Neural crest cell (in vitro differentiated cells): ENCODE data around the gene KRT81. TPM values are rescaled to one million over a fixed set of nuclear protein-coding genes. Genes with fewer than 3 reads are reported as not detected.
"Not testable (repeated sequence)": the region's sequence is repeated elsewhere in the genome, so short reads cannot be mapped to it uniquely, and the experiment has no call there.

Source experiments
- DNase-seq: peaks from one replicate; pipeline ENCODE4 v3.0.0; 2021; ENCODE audit warnings: low read depth, mixed read lengths, low spot score
- H3K27ac Mint-ChIP-seq: one replicate; pipeline ENCODE4 v1.8.0; 2021; ENCODE audit warnings: mild to moderate bottlenecking, mixed read lengths; ENCODE audit not compliant: unreplicated experiment
- H3K27me3 Mint-ChIP-seq: 2 replicates; pipeline ENCODE4 v1.8.0; 2021; ENCODE audit warnings: low read depth, mild to moderate bottlenecking, mixed read lengths
- H3K36me3 Mint-ChIP-seq: 2 replicates; pipeline ENCODE4 v1.8.0; 2021; ENCODE audit warnings: low read depth, mild to moderate bottlenecking, mixed read lengths
- H3K4me1 Mint-ChIP-seq: 2 replicates; pipeline ENCODE4 v1.8.0; 2021; ENCODE audit warnings: mixed read lengths
- H3K4me3 Mint-ChIP-seq: one replicate; pipeline ENCODE4 v1.8.0; 2021; ENCODE audit warnings: mild to moderate bottlenecking, mixed read lengths
- H3K9me3 Mint-ChIP-seq: 2 replicates; pipeline ENCODE4 v1.8.0; 2021; ENCODE audit warnings: mixed read lengths
- total RNA-seq: library from RNA; stranded (reverse); gene quantifications from 2 replicates; pipeline ENCODE4 v1.2.1, GENCODE V29; 2021
- TF ChIP-seq, protein P1 (sequence below): fragments of 200-600 bp; sonication (generic); conservative IDR thresholded peaks from 2 replicates; pipeline ENCODE4 v1.5.0; 2021; ENCODE audit warnings: antibody characterized with exemption, mild to moderate bottlenecking

The KRT81 gene
- total RNA-seq, 1 donor from 2014 or later = not detected

- peaks cover 9% of the 10 kb centered on the region for H3K4me1 Mint-ChIP-seq
- DNase-seq = peak; percentile 69
- peak overlapping the region; percentile 75 for H3K27ac Mint-ChIP-seq
- TF ChIP-seq, protein P1, sequence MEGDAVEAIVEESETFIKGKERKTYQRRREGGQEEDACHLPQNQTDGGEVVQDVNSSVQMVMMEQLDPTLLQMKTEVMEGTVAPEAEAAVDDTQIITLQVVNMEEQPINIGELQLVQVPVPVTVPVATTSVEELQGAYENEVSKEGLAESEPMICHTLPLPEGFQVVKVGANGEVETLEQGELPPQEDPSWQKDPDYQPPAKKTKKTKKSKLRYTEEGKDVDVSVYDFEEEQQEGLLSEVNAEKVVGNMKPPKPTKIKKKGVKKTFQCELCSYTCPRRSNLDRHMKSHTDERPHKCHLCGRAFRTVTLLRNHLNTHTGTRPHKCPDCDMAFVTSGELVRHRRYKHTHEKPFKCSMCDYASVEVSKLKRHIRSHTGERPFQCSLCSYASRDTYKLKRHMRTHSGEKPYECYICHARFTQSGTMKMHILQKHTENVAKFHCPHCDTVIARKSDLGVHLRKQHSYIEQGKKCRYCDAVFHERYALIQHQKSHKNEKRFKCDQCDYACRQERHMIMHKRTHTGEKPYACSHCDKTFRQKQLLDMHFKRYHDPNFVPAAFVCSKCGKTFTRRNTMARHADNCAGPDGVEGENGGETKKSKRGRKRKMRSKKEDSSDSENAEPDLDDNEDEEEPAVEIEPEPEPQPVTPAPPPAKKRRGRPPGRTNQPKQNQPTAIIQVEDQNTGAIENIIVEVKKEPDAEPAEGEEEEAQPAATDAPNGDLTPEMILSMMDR = peak; percentile 50
- H3K36me3 Mint-ChIP-seq = no peaks in the 10 kb centered on the region
- H3K27me3 Mint-ChIP-seq = peaks cover 71% of the 10 kb centered on the region
- H3K4me3 Mint-ChIP-seq = peak overlapping the region; percentile 87
- no peaks in the 10 kb centered on the region for H3K9me3 Mint-ChIP-seq
These were observed 16.8 kb upstream of the KRT81 start for GRCh38 chr12:52307836-52308805.

- H3K4me1 Mint-ChIP-seq = peaks cover 9% of the 10 kb centered on the region
- peak overlapping the region; percentile 0 for H3K4me3 Mint-ChIP-seq
- H3K36me3 Mint-ChIP-seq = no peaks in the 10 kb centered on the region
- TF ChIP-seq, protein P1 = no peak
- no peak overlapping the region for H3K27ac Mint-ChIP-seq
- H3K9me3 Mint-ChIP-seq = no peaks in the 10 kb centered on the region
- H3K27me3 Mint-ChIP-seq = peaks cover 57% of the 10 kb centered on the region
- DNase-seq = no peak
These were observed 15.4 kb upstream of the KRT81 start for GRCh38 chr12:52306731-52307130.

DNA sequence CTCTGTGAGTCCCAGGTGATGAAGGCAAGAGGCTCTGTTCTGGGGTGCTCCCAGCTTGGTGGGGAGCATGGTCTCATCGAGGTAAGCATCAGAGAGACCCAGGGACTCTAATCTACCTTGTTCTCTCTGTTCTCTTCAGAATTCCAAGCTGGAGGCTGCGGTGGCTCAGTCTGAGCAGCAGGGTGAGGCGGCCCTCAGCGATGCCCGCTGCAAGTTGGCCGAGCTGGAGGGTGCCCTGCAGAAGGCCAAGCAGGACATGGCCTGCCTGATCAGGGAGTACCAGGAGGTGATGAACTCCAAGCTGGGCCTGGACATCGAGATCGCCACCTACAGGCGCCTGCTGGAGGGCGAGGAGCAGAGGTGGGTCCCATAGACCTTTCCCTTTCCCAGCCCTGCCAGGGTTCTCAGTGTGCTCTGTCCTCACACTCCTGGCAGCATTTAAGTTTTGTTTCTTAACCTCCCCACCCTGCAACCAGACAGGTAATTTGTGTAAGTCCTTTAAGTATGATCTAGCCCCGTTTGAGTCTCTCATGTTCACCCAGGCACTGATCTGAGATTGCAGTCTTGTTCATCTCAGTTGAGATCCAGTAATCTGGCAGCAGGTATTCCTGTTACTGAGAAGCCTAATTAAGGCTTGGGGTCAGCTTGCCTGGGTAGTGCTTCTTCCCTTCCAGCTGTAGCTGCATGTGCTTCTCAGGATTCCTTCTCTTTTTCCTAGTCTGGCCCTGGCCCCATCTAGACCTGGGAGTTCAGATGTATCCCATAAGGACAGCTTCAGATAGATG lies 14.8 kb upstream of the KRT81 start:
- no peak for DNase-seq
- Mint-ChIP-seq H3K4me1 (peaks cover 9% of the 10 kb centered on the region), H3K9me3 (no peaks in the 10 kb centered on the region), H3K36me3 (no peaks in the 10 kb centered on the region), H3K27me3 (peaks cover 55% of the 10 kb centered on the region), H3K27ac (no peak overlapping the region), H3K4me3 (peak overlapping the region; percentile 0)
- TF ChIP-seq, protein P1 = peak; percentile 40

DNA sequence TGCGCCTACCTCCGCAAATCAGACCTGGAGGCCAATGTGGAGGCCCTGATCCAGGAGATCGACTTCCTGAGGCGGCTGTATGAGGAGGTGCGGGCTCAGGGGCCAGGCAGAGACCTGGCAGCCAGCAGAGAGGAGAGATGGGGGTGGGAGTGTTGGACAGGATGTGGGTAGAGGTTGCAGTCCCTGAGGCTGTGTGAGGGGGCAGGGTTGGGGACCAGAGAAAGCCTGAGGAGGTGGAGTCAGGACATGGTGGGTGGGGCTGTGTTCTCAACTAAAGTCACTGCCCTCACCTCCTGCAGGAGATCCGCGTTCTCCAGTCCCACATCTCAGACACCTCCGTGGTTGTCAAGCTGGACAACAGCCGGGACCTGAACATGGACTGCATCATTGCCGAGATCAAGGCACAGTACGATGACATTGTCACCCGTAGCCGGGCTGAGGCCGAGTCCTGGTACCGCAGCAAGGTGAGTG lies 13.6 kb upstream of the KRT81 start:
- not testable (repeated sequence) for H3K27ac Mint-ChIP-seq, DNase-seq, H3K36me3 Mint-ChIP-seq, H3K4me1 Mint-ChIP-seq, H3K4me3 Mint-ChIP-seq, H3K9me3 Mint-ChIP-seq
- peaks cover 54% of the 10 kb centered on the region for H3K27me3 Mint-ChIP-seq

DNA sequence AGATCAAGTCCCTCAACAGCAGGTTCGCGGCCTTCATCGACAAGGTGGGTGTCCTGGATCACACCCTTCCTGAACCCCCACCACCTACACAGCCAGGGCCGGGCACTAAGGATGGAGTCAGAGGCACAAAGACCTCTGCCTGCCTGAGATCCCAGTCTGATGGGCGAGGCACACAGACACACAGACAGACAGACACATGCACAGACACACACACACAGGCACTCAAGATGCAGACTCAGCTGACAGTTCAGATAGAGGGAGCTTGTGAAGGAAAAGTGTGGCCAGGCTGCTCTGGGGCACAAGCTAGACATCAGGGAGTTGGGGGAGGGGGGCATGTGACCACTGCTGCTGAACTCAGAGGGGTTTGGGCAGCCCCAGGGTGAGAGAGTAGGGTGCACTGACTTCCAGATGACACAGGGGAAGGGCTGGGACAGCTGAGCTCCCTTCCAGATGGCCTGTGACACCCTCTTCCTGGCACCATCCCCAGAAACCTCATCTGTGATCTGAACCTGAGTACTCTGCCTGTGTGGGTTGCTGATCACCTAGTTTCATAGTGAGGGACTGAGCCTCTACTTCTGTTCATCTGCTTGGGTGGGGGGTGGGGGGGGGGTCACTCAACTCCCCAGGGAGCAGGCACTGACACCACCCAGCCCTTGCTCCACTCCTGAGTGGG lies 11.0 kb upstream of the KRT81 start:
- H3K36me3 Mint-ChIP-seq, H3K9me3 Mint-ChIP-seq, DNase-seq, H3K4me1 Mint-ChIP-seq, H3K27ac Mint-ChIP-seq, H3K4me3 Mint-ChIP-seq: not testable (repeated sequence)
- peaks cover 50% of the 10 kb centered on the region for H3K27me3 Mint-ChIP-seq

DNA sequence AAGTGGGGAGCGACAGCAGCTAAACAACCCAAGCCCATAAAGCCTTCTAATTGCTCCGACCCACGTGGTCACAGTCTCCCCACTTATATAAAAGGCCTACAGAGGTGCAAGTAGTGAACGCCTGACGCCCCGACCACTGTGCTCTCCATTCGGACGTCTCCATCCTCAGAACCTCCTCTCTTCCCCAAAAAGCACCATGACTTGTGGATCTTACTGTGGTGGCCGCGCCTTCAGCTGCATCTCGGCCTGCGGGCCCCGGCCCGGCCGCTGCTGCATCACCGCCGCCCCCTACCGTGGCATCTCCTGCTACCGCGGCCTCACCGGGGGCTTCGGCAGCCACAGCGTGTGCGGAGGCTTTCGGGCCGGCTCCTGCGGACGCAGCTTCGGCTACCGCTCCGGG lies 10.4 kb upstream of the KRT81 start:
- not testable (repeated sequence) for H3K36me3 Mint-ChIP-seq, H3K9me3 Mint-ChIP-seq, H3K4me3 Mint-ChIP-seq, DNase-seq, H3K4me1 Mint-ChIP-seq, H3K27ac Mint-ChIP-seq
- peaks cover 50% of the 10 kb centered on the region for H3K27me3 Mint-ChIP-seq
